Activated CD4-positive, alpha-beta T cell treated with anti-CD3 and anti-CD28 coated beads for 36 hours (primary cell): ENCODE measurements around the gene NCAPH2. TPM values are rescaled to one million over a fixed set of nuclear protein-coding genes. Genes with fewer than 3 reads are reported as not detected.

Experiments
- ATAC-seq: fragments of 200-7000 bp; cut with Tn5 transposase; one replicate; pipeline ENCODE4 v1.10.0; 2021; ENCODE audit warnings: mild to moderate bottlenecking, moderate library complexity
- CTCF ChIA-PET: fragments of 350-600 bp; sonication (Branson Sonifier 250); formaldehyde crosslinking; loops from one replicate; lab custom pipeline; 2021; ENCODE audit warnings: antibody characterized with exemption; lab: Charles Lee
- POLR2A ChIA-PET: fragments of 350-600 bp; sonication (Branson Sonifier 250); formaldehyde crosslinking; loops from one replicate; lab custom pipeline; 2021; ENCODE audit warnings: antibody characterized with exemption, inconsistent platforms; lab: Charles Lee
- DNase-seq: peaks from one replicate; pipeline ENCODE4 v3.0.0-alpha.2; 2020
- H3K27ac Mint-ChIP-seq: one replicate; pipeline ENCODE4 v1.8.0; 2021; ENCODE audit warnings: mixed read lengths
- H3K27me3 Mint-ChIP-seq: one replicate; pipeline ENCODE4 v1.8.0; 2021; ENCODE audit warnings: mixed read lengths
- H3K36me3 Mint-ChIP-seq: one replicate; pipeline ENCODE4 v1.8.0; 2021; ENCODE audit warnings: low read depth, mixed read lengths
- H3K4me1 Mint-ChIP-seq: one replicate; pipeline ENCODE4 v1.8.0; 2021; ENCODE audit warnings: mixed read lengths
- H3K4me3 Mint-ChIP-seq: one replicate; pipeline ENCODE4 v1.8.0; 2021; ENCODE audit warnings: mild to moderate bottlenecking, moderate library complexity, mixed read lengths
- H3K9me3 Mint-ChIP-seq: one replicate; pipeline ENCODE4 v1.8.0; 2021; ENCODE audit warnings: low read depth, mixed read lengths
- intact Hi-C, 2 experiments: fragments of 100-400 bp; cut with DNase I in 1 of 2; cut with micrococcal nuclease in 1 of 2; formaldehyde crosslinking; loops; one replicate each; pipeline versions ENCODE4 v1.14.2 to v1.15.1; 2022 to 2024; cut with DNase I, micrococcal nuclease
- total RNA-seq, 2 experiments: library from RNA; stranded (reverse); gene quantifications; one replicate each; pipeline ENCODE4 v1.2.3, GENCODE V29; 2021

NCAPH2 gene
- total RNA-seq, 2 experiments from 2014 or later = 115 to 123 TPM

- H3K36me3 Mint-ChIP-seq = peaks cover 50% of the 10 kb centered on the region
Measured at GRCh38 chr22:50574383-50574755, 66.3 kb downstream of the NCAPH2 start.

More at GRCh38 chr22:50574383-50574755, 66.3 kb downstream of the NCAPH2 start:
- Mint-ChIP-seq H3K27ac (no peak overlapping the region), H3K9me3 (no peaks in the 10 kb centered on the region), H3K4me1 (peaks cover under 1% of the 10 kb centered on the region), H3K4me3 (no peak overlapping the region), H3K27me3 (no peaks in the 10 kb centered on the region)
- intact Hi-C loops = no loop called here
- ATAC-seq (no peak), DNase-seq (no peak)
- ChIA-PET POLR2A (no interaction called here), CTCF (interaction anchor here (1.5 to 2.7 kb wide), 2 partner anchors 11 to 49 kb away, joined by 6 to 14 read pairs; partner anchors contain the start of genes SCO2 and SYCE3)

Other genes starting within 250 kb of the NCAPH2 start
- gene MAPK12, start 246.5 kb upstream of the NCAPH2 start, total RNA-seq = 1 to 10 TPM; 5.4 to 8.1 TPM
- 10 to 100 TPM; 11.6 to 13.6 TPM for gene MAPK11, start 237.8 kb upstream of the NCAPH2 start, total RNA-seq
- 1 to 10 TPM; 5.5 to 6.3 TPM for gene PLXNB2, start 200.6 kb upstream of the NCAPH2 start, total RNA-seq
- 1 to 10 TPM; 2.8 TPM for gene DENND6B, start 181.2 kb upstream of the NCAPH2 start, total RNA-seq
- 10 to 100 TPM; 37.3 to 39.5 TPM for gene PPP6R2, start 164.9 kb upstream of the NCAPH2 start, total RNA-seq
- gene SBF1, start 33.2 kb upstream of the NCAPH2 start, total RNA-seq = 10 to 100 TPM; 97.6 TPM
- gene ADM2, start 26.7 kb upstream of the NCAPH2 start, total RNA-seq = 1 to 10 TPM; 7.5 to 7.9 TPM
- gene MIOX, start 21.4 kb upstream of the NCAPH2 start, total RNA-seq = under 1 TPM; 0.32 to 0.44 TPM
- 10 to 100 TPM; 46.8 to 49.4 TPM for gene LMF2, start 522 bp upstream of the NCAPH2 start, total RNA-seq
- 1 to 10 TPM; 2.4 to 5.6 TPM for gene SCO2, start 17.4 kb downstream of the NCAPH2 start, total RNA-seq
- 10 to 100 TPM; 26.9 to 44.3 TPM for gene TYMP, start 21.8 kb downstream of the NCAPH2 start, total RNA-seq
- 1 to 10 TPM; 5.7 to 6.4 TPM for gene KLHDC7B, start 37.7 kb downstream of the NCAPH2 start, total RNA-seq
- 1 to 10 TPM; 3.8 TPM for gene SYCE3, start 54.7 kb downstream of the NCAPH2 start, total RNA-seq
- gene CPT1B, start 70.2 kb downstream of the NCAPH2 start, total RNA-seq = 10 to 100 TPM; 42.5 to 51.4 TPM
- 10 to 100 TPM; 68.2 to 79.7 TPM for gene CHKB, start 74.6 kb downstream of the NCAPH2 start, total RNA-seq
- under 1 TPM; 0.14 TPM for gene MAPK8IP2, start 92.6 kb downstream of the NCAPH2 start, total RNA-seq
- 10 to 100 TPM; 14.9 to 15.4 TPM for gene ARSA, start 119.9 kb downstream of the NCAPH2 start, total RNA-seq
- gene SHANK3, start 164.6 kb downstream of the NCAPH2 start, total RNA-seq = under 1 TPM; 0.14 to 0.16 TPM
- gene ACR, start 230.0 kb downstream of the NCAPH2 start, total RNA-seq = not detected